ENCODE data around the gene RGP1. TPM values are rescaled to one million over a fixed set of nuclear protein-coding genes. Genes with fewer than 3 reads are reported as not detected.

Gene RGP1
- total RNA-seq, 1 donor from 2014 or later: 11.8 TPM

- H3K27me3 ChIP-seq (ENCODE audit: control insufficient read depth, insufficient read depth, low read length): no peaks in the 10 kb centered on the region
- TF ChIP-seq, protein P1, sequence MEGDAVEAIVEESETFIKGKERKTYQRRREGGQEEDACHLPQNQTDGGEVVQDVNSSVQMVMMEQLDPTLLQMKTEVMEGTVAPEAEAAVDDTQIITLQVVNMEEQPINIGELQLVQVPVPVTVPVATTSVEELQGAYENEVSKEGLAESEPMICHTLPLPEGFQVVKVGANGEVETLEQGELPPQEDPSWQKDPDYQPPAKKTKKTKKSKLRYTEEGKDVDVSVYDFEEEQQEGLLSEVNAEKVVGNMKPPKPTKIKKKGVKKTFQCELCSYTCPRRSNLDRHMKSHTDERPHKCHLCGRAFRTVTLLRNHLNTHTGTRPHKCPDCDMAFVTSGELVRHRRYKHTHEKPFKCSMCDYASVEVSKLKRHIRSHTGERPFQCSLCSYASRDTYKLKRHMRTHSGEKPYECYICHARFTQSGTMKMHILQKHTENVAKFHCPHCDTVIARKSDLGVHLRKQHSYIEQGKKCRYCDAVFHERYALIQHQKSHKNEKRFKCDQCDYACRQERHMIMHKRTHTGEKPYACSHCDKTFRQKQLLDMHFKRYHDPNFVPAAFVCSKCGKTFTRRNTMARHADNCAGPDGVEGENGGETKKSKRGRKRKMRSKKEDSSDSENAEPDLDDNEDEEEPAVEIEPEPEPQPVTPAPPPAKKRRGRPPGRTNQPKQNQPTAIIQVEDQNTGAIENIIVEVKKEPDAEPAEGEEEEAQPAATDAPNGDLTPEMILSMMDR (IDR thresholded peaks at IDR 0.05; ENCODE audit: insufficient read depth, low read length, severe bottlenecking): no peak
- DNase-seq (ENCODE audit: low read depth): no peak
Measured at GRCh38 chr9:35806101-35806500, 57.0 kb downstream of the RGP1 start.

More at GRCh38 chr9:35806101-35806500, 57.0 kb downstream of the RGP1 start:
- H3K4me3 ChIP-seq (ENCODE audit: low read depth, low read length): no peak overlapping the region
- peaks cover 3% of the 10 kb centered on the region for H3K36me3 ChIP-seq (ENCODE audit: control insufficient read depth, insufficient read depth, low read length)
- FAIRE-seq: no peak

Other genes starting within 250 kb of the RGP1 start
- gene TESK1, start 144.0 kb upstream of the RGP1 start, total RNA-seq: 6.6 and 8.2 TPM in 2 replicates
- 0.79 and 0.90 TPM in 2 replicates for gene CD72, start 130.9 kb upstream of the RGP1 start, total RNA-seq
- not detected in 2 replicates for gene SIT1, start 98.4 kb upstream of the RGP1 start, total RNA-seq
- gene RMRP, start 91.3 kb upstream of the RGP1 start, total RNA-seq: 15,881 and 37,648 TPM in 2 replicates
- gene CCDC107, start 91.0 kb upstream of the RGP1 start, total RNA-seq: 11.4 and 13.7 TPM in 2 replicates
- 0.13 and 0.79 TPM in 2 replicates for gene ARHGEF39, start 84.1 kb upstream of the RGP1 start, total RNA-seq
- gene CA9, start 75.4 kb upstream of the RGP1 start, total RNA-seq: 3.2 and 28.5 TPM in 2 replicates
- 46.1 and 57.7 TPM in 2 replicates for gene TPM2, start 59.4 kb upstream of the RGP1 start, total RNA-seq
- gene TLN1, start 17.1 kb upstream of the RGP1 start, total RNA-seq: 71.0 and 79.0 TPM in 2 replicates
- gene CREB3, start 16.6 kb upstream of the RGP1 start, total RNA-seq: 45.4 and 57.9 TPM in 2 replicates
- gene GBA2, start 59 bp upstream of the RGP1 start, total RNA-seq: 34.8 and 37.9 TPM in 2 replicates
- gene MSMP, start 5.0 kb downstream of the RGP1 start, total RNA-seq: not detected in 2 replicates
- gene NPR2, start 42.3 kb downstream of the RGP1 start, total RNA-seq: 5.0 and 7.9 TPM in 2 replicates
- gene SPAG8, start 63.0 kb downstream of the RGP1 start, total RNA-seq: 0.13 and 0.26 TPM in 2 replicates
- gene HINT2, start 65.8 kb downstream of the RGP1 start, total RNA-seq: 22.6 and 22.7 TPM in 2 replicates
- not detected in 2 replicates for gene FAM221B, start 79.4 kb downstream of the RGP1 start, total RNA-seq
- gene TMEM8B, start 79.9 kb downstream of the RGP1 start, total RNA-seq: 0.79 and 1.5 TPM in 2 replicates
- not detected in 2 replicates for gene OR13J1, start 121.1 kb downstream of the RGP1 start, total RNA-seq
- 0.26 TPM in 1 of 2 replicates, not detected in the other for gene HRCT1, start 156.9 kb downstream of the RGP1 start, total RNA-seq
- gene SPAAR, start 160.2 kb downstream of the RGP1 start, total RNA-seq: not detected in 2 replicates
- gene OR2S2, start 208.9 kb downstream of the RGP1 start, total RNA-seq: not detected in 2 replicates

All from bronchial epithelial cell (primary cell).